HepG2 (cell line): Measurements from ENCODE around the gene VAPB. TPM values are rescaled to one million over a fixed set of nuclear protein-coding genes. Genes with fewer than 3 reads are reported as not detected.

ENCODE experiments used
- ATF2 ChIP-seq: sonication (generic); formaldehyde crosslinking; IDR thresholded peaks from 2 replicates; pipeline ENCODE4 v1.4.0; 2020; ENCODE audit warnings: missing genetic modification reagents
- GABPB1 ChIP-seq: IDR thresholded peaks from 2 replicates; pipeline ENCODE4 v1.6.1; 2016; ENCODE audit warnings: mild to moderate bottlenecking, missing genetic modification reagents, moderate library complexity, missing compliant biosample characterization
- GPBP1L1 ChIP-seq: sonication (generic); formaldehyde crosslinking; IDR thresholded peaks from 2 replicates; pipeline ENCODE4 v1.5.0; 2020; ENCODE audit warnings: mild to moderate bottlenecking, missing genetic modification reagents
- HNRNPUL1 ChIP-seq: fragments of 200-400 bp; formaldehyde crosslinking; IDR thresholded peaks from 2 replicates; pipeline ENCODE4 v1.6.1; 2017; ENCODE audit warnings: low read depth, mild to moderate bottlenecking, low read length, moderate library complexity
- MATR3 ChIP-seq: sonication (generic); formaldehyde crosslinking; IDR thresholded peaks from 2 replicates; pipeline ENCODE4 v1.4.0; 2020; ENCODE audit warnings: missing genetic modification reagents
- POGZ ChIP-seq: sonication (generic); formaldehyde crosslinking; IDR thresholded peaks from 2 replicates; pipeline ENCODE4 v1.4.0; 2020; ENCODE audit warnings: mild to moderate bottlenecking, missing genetic modification reagents
- REST ChIP-seq, 2 experiments: IDR thresholded peaks; 2 replicates each; pipeline ENCODE4 v1.6.1; 2011 to 2012; ENCODE audit warnings: low read length in 2 of 2, borderline replicate concordance in 1 of 2, low read depth in 1 of 2, mild to moderate bottlenecking in 1 of 2, moderate library complexity in 1 of 2
- SKI ChIP-seq: fragments of 450-650 bp; IDR thresholded peaks from one replicate; pipeline ENCODE4 v1.6.1; 2018; ENCODE audit warnings: mild to moderate bottlenecking; ENCODE audit not compliant: partially characterized antibody
- SMAD1 ChIP-seq: sonication (generic); formaldehyde crosslinking; IDR thresholded peaks from 2 replicates; pipeline ENCODE4 v1.4.0; 2020; ENCODE audit warnings: missing genetic modification reagents, low read depth, mild to moderate bottlenecking, borderline replicate concordance
- SMARCE1 ChIP-seq: fragments of 450-650 bp; IDR thresholded peaks from 2 replicates; pipeline ENCODE4 v1.6.1; 2017; ENCODE audit warnings: borderline replicate concordance
- USF2 ChIP-seq, 2 experiments: sonication (generic) in 1 of 2; formaldehyde crosslinking in 1 of 2; IDR thresholded peaks; 2 replicates each; pipeline versions ENCODE4 v1.5.1 to v1.6.1; 2011 to 2020; ENCODE audit warnings: borderline replicate concordance in 1 of 2, low read depth in 1 of 2, low read length in 1 of 2, mild to moderate bottlenecking in 1 of 2, missing genetic modification reagents in 1 of 2, moderate library complexity in 1 of 2
- ZFYVE20 ChIP-seq: sonication (generic); formaldehyde crosslinking; IDR thresholded peaks from 2 replicates; pipeline ENCODE4 v1.8.0; 2023; ENCODE audit warnings: low read depth, mild to moderate bottlenecking, moderate library complexity, missing genetic modification reagents, borderline replicate concordance
- ZKSCAN8 ChIP-seq: IDR thresholded peaks from 2 replicates; pipeline ENCODE4 v1.6.1; 2016; ENCODE audit warnings: borderline replicate concordance, missing genetic modification reagents, missing compliant biosample characterization
- ZNF18 ChIP-seq: sonication (generic); formaldehyde crosslinking; IDR thresholded peaks from 2 replicates; pipeline ENCODE4 v1.8.0; 2022; ENCODE audit warnings: mild to moderate bottlenecking, missing genetic modification reagents; ENCODE audit not compliant: insufficient replicate concordance
- ZNF251 ChIP-seq: sonication (generic); formaldehyde crosslinking; IDR thresholded peaks from 2 replicates; pipeline ENCODE4 v1.9.0; 2021; ENCODE audit warnings: mild to moderate bottlenecking, missing genetic modification reagents
- ZNF761 ChIP-seq: sonication (generic); formaldehyde crosslinking; conservative IDR thresholded peaks from 2 replicates; pipeline ENCODE4 v1.4.0; 2020; ENCODE audit warnings: mild to moderate bottlenecking, missing genetic modification reagents
- ZZZ3 ChIP-seq: sonication (generic); formaldehyde crosslinking; IDR thresholded peaks from 2 replicates; pipeline ENCODE4 v1.4.0; 2020; ENCODE audit warnings: missing genetic modification reagents, mild to moderate bottlenecking, borderline replicate concordance
- polyA plus RNA-seq, 8 experiments: library from polyadenylated mRNA; depleted of rRNA in 3 of 8; stranded (reverse) in 7 of 8; unstranded in 1 of 8; fragments of >200 nt; fragmentation: Illumina TruSeq in 4 of 8; extraction: Trizol in 4 of 8; gene quantifications; 2 replicates each; pipeline versions ENCODE4 v1.2.1 to v1.2.3, GENCODE V29; 2011 to 2016; ENCODE audit warnings: low read depth in 4 of 8, missing spikeins in 1 of 8, mixed read lengths in 1 of 8; ENCODE audit not compliant: insufficient read depth in 1 of 8
- total RNA-seq, 5 experiments: library from RNA; depleted of rRNA; stranded (reverse); fragments of >200 nt; fragmentation: Illumina TruSeq; extraction: Trizol; gene quantifications; 2 replicates each; pipeline ENCODE4 v1.2.3, GENCODE V29; 2016; ENCODE audit warnings: low read depth in 1 of 5

The VAPB gene
- total and polyA plus RNA-seq, 2 of the 13 experiments (the other 11 are each of a cell fraction or from before 2014, with no cell fraction given) = 18.6 to 48.5 TPM

GRCh38 chr20:58389324-58389967, 417 bp downstream of the VAPB start (continued):
- peak; percentile 62; the same call in 1 of the 2 replicates for TF ChIP-seq GABPB1 (CRISPR knock-in tag)
- TF ChIP-seq ZNF251 (CRISPR knock-in tag) = no peak
- no peak; the same call in 1 of the 2 replicates for TF ChIP-seq POGZ
- peak; percentile 55 for TF ChIP-seq ZNF18 (CRISPR knock-in tag)
- TF ChIP-seq ZZZ3 = no peak
- no peak for TF ChIP-seq REST (IDR thresholded peaks at IDR 0.05; ENCODE audit: borderline replicate concordance in 1 of 2, low read depth in 1 of 2, low read length in 2 of 2)
- no peak for TF ChIP-seq SMARCE1
- TF ChIP-seq HNRNPUL1 = no peak
- TF ChIP-seq SMAD1 (CRISPR knock-in tag) = no peak; the same call in 1 of the 2 replicates
- TF ChIP-seq USF2 (IDR thresholded peaks at IDR 0.05; ENCODE audit: low read depth, low read length) = no peak
- TF ChIP-seq USF2 (CRISPR knock-in tag; IDR thresholded peaks at IDR 0.05; ENCODE audit: borderline replicate concordance) = no peak
- no peak for TF ChIP-seq ATF2 (CRISPR knock-in tag)
- no peak for TF ChIP-seq ZKSCAN8 (CRISPR knock-in tag)
- no peak for TF ChIP-seq ZNF761 (CRISPR knock-in tag)
- TF ChIP-seq MATR3 (CRISPR knock-in tag) = no peak
- no peak for TF ChIP-seq SKI
- no peak for TF ChIP-seq GPBP1L1
- TF ChIP-seq ZFYVE20 = peak; percentile 73; the same call in 1 of the 2 replicates
